WTC11 (cell line): ENCODE measurements around the gene TSPAN2. TPM values are rescaled to one million over a fixed set of nuclear protein-coding genes. Genes with fewer than 3 reads are reported as not detected.

ENCODE experiments used
- ATAC-seq: fragments of 200-7000 bp; cut with Tn5 transposase; 2 replicates; pipeline ENCODE4 v1.10.0; 2021; ENCODE audit warnings: mild to moderate bottlenecking, moderate library complexity
- CTCF ChIA-PET: fragments of 300-600 bp; sonication (Branson Sonifier 250); formaldehyde crosslinking; loops from one replicate; lab custom pipeline; 2021; ENCODE audit warnings: antibody characterized with exemption; lab: Charles Lee
- POLR2A ChIA-PET: fragments of 350-600 bp; sonication (Branson Sonifier 250); formaldehyde crosslinking; loops from one replicate; lab custom pipeline; 2021; ENCODE audit warnings: antibody characterized with exemption; lab: Charles Lee
- DNase-seq: peaks from one replicate; pipeline ENCODE4 v3.0.0; 2021; ENCODE audit warnings: low spot score
- H3K27ac Mint-ChIP-seq: 2 replicates; pipeline ENCODE4 v1.8.0; 2021; ENCODE audit warnings: mixed read lengths
- H3K27me3 Mint-ChIP-seq: 2 replicates; pipeline ENCODE4 v1.8.0; 2021; ENCODE audit warnings: low read depth, mild to moderate bottlenecking, moderate library complexity, mixed read lengths
- H3K36me3 Mint-ChIP-seq: 2 replicates; pipeline ENCODE4 v1.8.0; 2021; ENCODE audit warnings: mixed read lengths
- H3K4me1 Mint-ChIP-seq: 2 replicates; pipeline ENCODE4 v1.8.0; 2022; ENCODE audit warnings: mixed read lengths
- H3K4me3 Mint-ChIP-seq: 2 replicates; pipeline ENCODE4 v1.8.0; 2021; ENCODE audit warnings: mild to moderate bottlenecking, moderate library complexity, mixed read lengths
- H3K9me3 Mint-ChIP-seq: 2 replicates; pipeline ENCODE4 v1.8.0; 2021; ENCODE audit warnings: mixed read lengths
- AR ChIP-seq: fragments of 250-450 bp; sonication (Bioruptor Pico); IDR thresholded peaks from 2 replicates; pipeline ENCODE4 v1.9.0; 2021; ENCODE audit warnings: mild to moderate bottlenecking
- CDX4 ChIP-seq: fragments of 250-450 bp; sonication (Bioruptor Pico); IDR thresholded peaks from 2 replicates; pipeline ENCODE4 v1.9.0; 2021; ENCODE audit warnings: moderate library complexity, mild to moderate bottlenecking, inconsistent platforms, borderline replicate concordance
- E2F4 ChIP-seq: sonication (generic); formaldehyde crosslinking; IDR thresholded peaks from 2 replicates; pipeline ENCODE4 v1.8.1; 2022; ENCODE audit warnings: low read depth, mild to moderate bottlenecking, moderate library complexity, missing genetic modification reagents, borderline replicate concordance
- FOXP1 ChIP-seq: sonication (generic); formaldehyde crosslinking; IDR thresholded peaks from 2 replicates; pipeline ENCODE4 v1.8.0; 2022; ENCODE audit warnings: missing genetic modification reagents, mild to moderate bottlenecking, moderate library complexity, borderline replicate concordance
- GABPB1 ChIP-seq: sonication (generic); formaldehyde crosslinking; IDR thresholded peaks from 2 replicates; pipeline ENCODE4 v1.8.1; 2023; ENCODE audit warnings: mild to moderate bottlenecking, missing genetic modification reagents
- HMGXB4 ChIP-seq: sonication (generic); formaldehyde crosslinking; IDR thresholded peaks from 2 replicates; pipeline ENCODE4 v1.8.1; 2023; ENCODE audit warnings: mild to moderate bottlenecking, moderate library complexity, missing genetic modification reagents
- MLX ChIP-seq: sonication (generic); formaldehyde crosslinking; IDR thresholded peaks from 2 replicates; pipeline ENCODE4 v1.8.1; 2023; ENCODE audit warnings: mild to moderate bottlenecking, missing genetic modification reagents, moderate library complexity
- PREB ChIP-seq: sonication (generic); formaldehyde crosslinking; IDR thresholded peaks from 2 replicates; pipeline ENCODE4 v1.8.1; 2022; ENCODE audit warnings: mild to moderate bottlenecking, missing genetic modification reagents, moderate library complexity, borderline replicate concordance
- SOX15 ChIP-seq: fragments of 250-450 bp; sonication (Bioruptor Pico); IDR thresholded peaks from 2 replicates; pipeline ENCODE4 v1.9.0; 2021; ENCODE audit warnings: mild to moderate bottlenecking
- ZBTB21 ChIP-seq: sonication (generic); formaldehyde crosslinking; IDR thresholded peaks from 2 replicates; pipeline ENCODE4 v1.8.1; 2023; ENCODE audit warnings: mild to moderate bottlenecking, missing genetic modification reagents, borderline replicate concordance
- ZNF232 ChIP-seq: sonication (generic); formaldehyde crosslinking; IDR thresholded peaks from 2 replicates; pipeline ENCODE4 v1.8.0; 2022; ENCODE audit warnings: mild to moderate bottlenecking, missing genetic modification reagents
- ZNF263 ChIP-seq: sonication (generic); formaldehyde crosslinking; IDR thresholded peaks from 2 replicates; pipeline ENCODE4 v1.8.1; 2022; ENCODE audit warnings: low read depth, mild to moderate bottlenecking, moderate library complexity, missing genetic modification reagents
- ZNF281 ChIP-seq: sonication (generic); formaldehyde crosslinking; IDR thresholded peaks from 2 replicates; pipeline ENCODE4 v1.8.0; 2023; ENCODE audit warnings: mild to moderate bottlenecking, missing genetic modification reagents
- ZNF512 ChIP-seq: sonication (generic); formaldehyde crosslinking; IDR thresholded peaks from 2 replicates; pipeline ENCODE4 v1.8.1; 2022; ENCODE audit warnings: missing genetic modification reagents, borderline replicate concordance
- total RNA-seq: library from RNA; stranded (reverse); gene quantifications from 3 replicates; pipeline ENCODE4 v1.2.3, GENCODE V29; 2021

TSPAN2 gene
- total RNA-seq, 1 experiment from 2014 or later = 12.0 TPM

GRCh38 chr1:115069659-115070308 lies 19.5 kb downstream of the TSPAN2 start (continued):
- TF ChIP-seq AR (CRISPR knock-in tag) = no peak
- TF ChIP-seq HMGXB4 (CRISPR knock-in tag) = no peak
- TF ChIP-seq, all 79 proteins: peak for 0

- ATAC-seq (no peak), DNase-seq (no peak)
- H3K4me3 Mint-ChIP-seq = no peak overlapping the region
- no peaks in the 10 kb centered on the region for H3K27me3 Mint-ChIP-seq
- H3K36me3 Mint-ChIP-seq = no peaks in the 10 kb centered on the region; the same call in 1 of the 2 replicates
- peaks cover 2% of the 10 kb centered on the region; the same call in 1 of the 2 replicates for H3K9me3 Mint-ChIP-seq
- H3K27ac Mint-ChIP-seq = no peak overlapping the region
- POLR2A ChIA-PET = no interaction called here
- CTCF ChIA-PET = interaction anchor here (1.1 kb wide), 1 partner anchor 16 kb away, joined by 4 read pairs; no protein-coding TSS in a partner anchor
- H3K4me1 Mint-ChIP-seq = 0 out of 2 replicates have a peak, but pooled peaks cover 3% of the 10 kb centered on the region
- TF ChIP-seq PREB = no peak
- no peak for TF ChIP-seq ZNF263
- TF ChIP-seq ZNF281 (CRISPR knock-in tag) = no peak
- TF ChIP-seq E2F4 (CRISPR knock-in tag) = no peak
- TF ChIP-seq FOXP1 (CRISPR knock-in tag) = no peak
- TF ChIP-seq ZNF512 = no peak
- TF ChIP-seq MLX (CRISPR knock-in tag) = no peak
- TF ChIP-seq SOX15 (CRISPR knock-in tag) = no peak
- TF ChIP-seq CDX4 (CRISPR knock-in tag) = no peak
- TF ChIP-seq GABPB1 (CRISPR knock-in tag) = no peak
- TF ChIP-seq ZNF232 (CRISPR knock-in tag) = no peak
- no peak for TF ChIP-seq ZBTB21 (CRISPR knock-in tag)
- TF ChIP-seq AR (CRISPR knock-in tag) = no peak
These were observed 20.3 kb downstream of the TSPAN2 start for GRCh38 chr1:115068826-115069585.
